Brain pericyte (primary cell): ENCODE measurements around the gene HS2ST1.
"Not testable (repeated sequence)": the region's sequence is repeated elsewhere in the genome, so short reads cannot be mapped to it uniquely, and the experiment has no call there.

ENCODE experiments used
- DNase-seq: peaks from one replicate; pipeline ENCODE4 v3.0.0-alpha.2; 2012; ENCODE audit warnings: low read depth, low spot score

The HS2ST1 gene

DNA sequence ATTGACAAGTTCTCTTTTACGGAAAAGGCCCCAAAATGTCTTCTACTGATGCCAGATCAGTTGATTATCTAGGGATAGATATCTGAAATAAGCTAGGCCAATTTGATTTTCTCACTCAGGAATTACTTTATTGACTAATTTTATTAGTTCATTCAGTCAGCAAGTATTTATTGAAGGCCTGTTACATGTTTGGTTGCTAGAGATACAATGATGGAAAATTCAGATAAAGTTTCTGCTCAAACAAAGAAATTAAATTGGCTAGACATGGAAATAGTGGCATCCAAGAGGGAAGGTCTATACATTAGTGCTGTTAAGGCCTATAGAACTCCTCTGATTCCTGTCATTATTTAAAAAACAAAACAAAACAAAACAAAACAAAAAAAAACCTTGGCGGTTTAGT is 56.5 kb downstream of the HS2ST1 start:
- DNase-seq: no peak

DNA sequence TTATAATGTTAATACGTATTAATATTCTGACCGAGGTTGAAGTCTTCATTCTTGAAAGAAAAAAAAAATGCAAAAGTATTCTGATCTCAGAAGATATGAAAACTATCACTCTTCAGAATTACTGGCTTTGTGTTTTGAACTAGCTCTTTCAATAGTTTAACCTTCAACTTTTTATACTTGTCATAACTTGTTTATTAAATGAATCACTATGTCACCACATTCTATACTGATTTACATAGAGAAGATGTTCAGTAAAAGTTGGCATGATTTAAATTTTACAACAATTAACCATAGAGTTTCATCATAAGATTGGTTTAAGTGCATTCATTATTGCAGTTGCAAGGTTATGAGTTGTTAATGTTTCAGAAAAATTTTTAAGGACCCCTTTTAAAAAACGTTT is 57.3 kb downstream of the HS2ST1 start:
- no peak for DNase-seq

- no peak for DNase-seq
Observed at GRCh38 chr1:86972262-86972661, 57.8 kb downstream of the HS2ST1 start.

DNA sequence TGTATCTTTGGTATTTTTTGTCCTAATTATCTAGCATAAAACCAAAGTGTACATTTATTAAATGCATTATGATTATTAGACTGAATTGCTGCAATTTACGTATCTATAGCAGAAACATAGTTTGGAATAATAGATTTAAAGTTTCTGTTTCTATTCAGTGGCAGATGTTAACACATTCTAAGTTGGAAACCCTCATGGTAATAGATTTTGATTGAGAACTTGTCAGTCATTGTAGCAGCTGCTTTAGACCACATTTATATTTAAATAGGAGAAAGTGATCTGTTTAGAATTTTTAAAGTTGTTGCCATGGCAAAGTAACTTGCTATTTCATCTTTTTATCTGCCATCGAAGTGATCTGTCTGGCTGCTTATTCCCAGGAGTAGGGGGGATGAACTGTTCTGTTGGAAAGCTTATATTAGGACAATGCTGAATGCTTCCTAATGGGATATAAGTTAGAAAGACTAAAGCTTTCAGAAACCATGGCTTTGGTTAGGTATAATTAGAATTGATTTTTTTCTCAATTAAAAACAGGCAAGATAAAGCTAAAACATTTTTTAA is 61.6 kb downstream of the HS2ST1 start:
- no peak for DNase-seq

GRCh38 chr1:86976664-86977063 is 62.2 kb downstream of the HS2ST1 start:
- DNase-seq: no peak

- DNase-seq: no peak
Observed at GRCh38 chr1:86981482-86982213, 67.2 kb downstream of the HS2ST1 start.

DNA sequence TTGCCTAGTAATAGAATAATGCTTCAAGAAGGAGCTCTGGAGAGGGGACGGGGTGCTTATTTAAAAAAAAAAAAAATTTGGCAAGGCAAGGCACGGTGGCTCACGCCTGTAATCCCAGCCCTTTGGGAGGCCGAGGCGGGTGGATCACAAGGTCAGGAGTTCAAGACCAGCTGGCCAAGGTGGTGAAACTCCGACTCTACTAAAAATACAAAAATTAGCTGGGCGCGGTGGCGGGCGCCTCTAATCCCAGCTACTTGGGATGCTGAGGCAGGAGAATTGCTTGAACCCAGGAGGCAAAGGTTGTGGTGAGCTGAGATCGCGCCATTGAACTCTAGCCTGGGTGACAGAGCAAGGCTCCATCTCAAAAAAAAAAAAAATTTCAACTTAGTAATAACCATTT is 69.2 kb downstream of the HS2ST1 start:
- not testable (repeated sequence) for DNase-seq

DNA sequence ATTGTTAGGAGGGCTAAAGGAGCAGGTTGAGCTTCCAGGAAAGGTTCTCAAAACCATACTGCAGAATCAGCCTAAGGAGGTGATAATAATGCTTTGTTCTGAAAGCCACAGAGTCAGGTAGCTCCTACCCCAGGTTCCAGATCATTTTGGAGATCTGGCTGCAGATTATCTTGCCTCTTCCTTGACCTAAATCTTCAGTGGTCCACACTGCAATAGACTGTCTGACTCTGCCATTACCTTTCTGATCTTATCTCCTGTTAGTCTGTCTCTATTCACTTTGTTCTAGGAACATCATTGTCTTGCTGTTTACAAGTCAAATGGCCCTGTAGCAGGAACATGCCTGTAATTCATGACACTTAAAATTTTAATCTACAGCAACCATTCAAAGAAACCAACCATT is 73.0 kb downstream of the HS2ST1 start:
- no peak for DNase-seq

DNA sequence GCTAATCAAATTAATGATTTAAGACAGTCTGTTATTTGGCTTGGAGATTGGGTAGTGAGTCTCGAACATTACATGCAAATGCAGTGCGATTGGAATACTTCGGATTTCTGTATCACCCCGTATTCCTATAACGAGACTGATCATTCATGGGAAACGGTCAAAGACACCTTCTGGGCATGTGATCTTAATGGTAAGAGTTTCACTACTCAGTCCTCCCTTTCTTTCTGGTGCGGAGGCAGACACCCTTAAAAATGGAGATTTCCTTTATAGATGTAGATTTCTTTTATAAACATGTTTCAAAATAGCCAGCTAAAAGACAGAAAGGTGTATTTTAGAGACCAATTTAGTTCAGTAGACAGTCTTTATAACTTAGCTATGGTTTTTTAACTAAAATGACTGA is 74.4 kb downstream of the HS2ST1 start:
- DNase-seq: no peak

GRCh38 chr1:86989690-86990089 is 75.3 kb downstream of the HS2ST1 start:
- DNase-seq: not testable (repeated sequence)

- no peak for DNase-seq
Observed at GRCh38 chr1:86990826-86991225, 76.4 kb downstream of the HS2ST1 start.

DNA sequence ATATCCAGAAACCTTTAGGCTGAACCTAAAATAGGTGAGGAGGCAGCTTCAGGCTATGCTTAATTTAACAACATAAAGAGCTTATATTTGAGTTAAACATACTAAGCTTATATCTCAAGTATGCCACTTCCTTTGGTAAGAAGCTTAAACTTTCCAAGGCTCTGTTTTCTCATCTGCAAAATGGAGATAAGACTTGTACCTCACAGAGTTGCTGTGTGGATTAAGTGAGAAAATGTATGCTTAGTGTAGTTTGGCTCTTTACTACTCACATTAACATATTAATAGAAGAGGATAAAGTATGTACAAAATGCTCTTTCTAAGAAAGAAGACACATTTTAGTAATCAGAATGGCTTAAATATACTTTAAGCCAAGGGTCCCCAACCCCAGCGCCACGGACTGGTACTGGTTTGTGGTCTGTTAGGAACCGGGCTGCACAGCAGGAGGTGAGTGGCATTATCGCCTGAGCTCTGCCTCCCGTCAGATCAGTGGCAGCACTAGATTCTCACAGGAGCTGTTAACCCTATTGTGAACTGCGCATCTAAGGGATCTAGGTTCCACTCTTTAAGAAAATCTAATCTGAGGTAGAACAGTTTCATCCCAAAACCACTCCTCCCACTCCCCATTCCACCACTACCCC is 77.2 kb downstream of the HS2ST1 start:
- DNase-seq: no peak

DNA sequence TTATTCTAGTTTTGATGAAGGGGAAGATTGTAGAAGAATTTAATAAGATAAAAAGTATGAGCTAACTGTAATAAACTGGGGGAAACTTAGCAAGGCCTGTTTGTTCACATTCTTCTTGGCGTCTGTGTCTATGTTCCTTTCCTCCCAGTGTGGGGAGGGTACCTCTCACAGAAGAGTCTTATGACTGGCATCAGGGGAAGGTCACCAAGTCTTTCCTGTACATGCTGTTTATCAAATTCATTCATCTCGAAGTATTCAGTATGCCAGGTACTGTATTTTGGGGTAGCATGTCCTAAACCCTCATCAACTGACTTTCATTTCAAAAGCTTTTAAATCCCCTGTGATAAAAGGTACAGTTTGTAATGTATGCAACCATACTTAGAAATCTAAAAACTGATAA is 78.4 kb downstream of the HS2ST1 start:
- DNase-seq: no peak

DNA sequence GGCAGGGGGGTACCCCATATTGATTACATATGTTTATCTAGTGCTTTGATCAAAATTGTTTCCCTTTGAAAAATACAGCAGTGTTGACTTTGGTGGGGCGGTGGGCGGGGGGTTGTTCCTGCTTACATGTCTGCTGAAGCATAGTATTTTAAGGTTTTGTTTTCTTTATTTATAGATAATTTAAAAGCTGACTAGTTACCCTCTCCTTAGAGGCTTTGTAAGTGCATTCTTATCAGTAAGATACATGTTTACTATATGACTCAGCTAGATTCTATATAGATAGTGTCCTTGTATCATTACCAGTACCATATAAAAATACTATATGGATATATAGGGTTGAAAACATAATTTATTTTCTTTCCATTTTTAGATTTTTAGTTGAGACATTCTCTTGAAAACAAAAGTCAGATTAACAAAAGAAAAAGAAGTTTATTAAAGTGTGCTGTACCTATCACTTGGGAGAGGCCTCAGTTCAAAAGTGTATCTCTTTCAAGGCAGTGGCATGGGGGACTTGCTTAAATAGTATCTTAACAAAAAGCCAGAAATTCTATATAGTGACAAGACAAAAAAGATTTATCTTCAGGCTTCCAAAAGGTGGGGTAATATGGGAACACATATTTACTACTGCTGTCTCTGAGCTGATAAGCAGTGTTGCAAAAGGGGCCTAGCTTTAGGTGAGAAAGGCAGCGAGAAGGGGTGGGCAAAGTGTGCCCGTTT is 79.0 kb downstream of the HS2ST1 start:
- no peak for DNase-seq

DNA sequence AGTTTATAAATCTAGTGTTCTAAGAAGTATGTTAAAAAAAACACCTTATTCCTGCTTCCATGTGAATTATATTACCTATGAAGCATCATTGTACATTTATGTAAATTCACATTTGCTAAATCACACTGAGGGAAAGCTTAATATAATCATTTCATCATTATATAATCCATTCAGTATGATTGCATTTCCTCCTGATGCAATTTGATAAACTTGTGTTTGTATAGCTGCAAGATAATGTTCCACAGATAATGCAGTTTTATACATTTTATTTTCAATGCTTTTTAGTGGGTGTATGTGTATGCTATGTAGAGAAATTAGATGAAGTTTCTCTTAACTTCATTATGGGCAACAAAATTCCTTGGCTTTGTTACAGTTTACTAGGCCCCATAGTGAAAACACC is 79.6 kb downstream of the HS2ST1 start:
- DNase-seq: no peak

GRCh38 chr1:86997538-86997937 is 83.1 kb downstream of the HS2ST1 start:
- DNase-seq: no peak

DNA sequence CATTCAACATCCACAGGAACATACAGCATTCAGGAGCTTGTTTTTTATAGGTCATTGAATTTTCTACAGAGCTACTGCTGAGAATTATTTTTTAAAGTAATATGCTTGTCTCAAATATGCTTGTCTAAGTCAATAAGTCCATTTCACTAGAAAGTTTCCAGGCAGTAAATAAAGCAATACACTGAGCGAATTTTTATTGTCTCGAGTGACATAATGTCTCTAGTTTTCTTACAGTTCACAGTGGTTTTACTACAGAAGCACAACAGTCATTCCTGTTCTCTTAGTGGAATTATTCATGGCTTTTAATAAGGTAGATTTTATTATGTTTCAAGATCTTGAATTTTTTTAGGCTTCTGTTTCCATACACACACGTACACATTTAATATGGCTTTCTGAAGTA is 83.8 kb downstream of the HS2ST1 start:
- no peak for DNase-seq

DNA sequence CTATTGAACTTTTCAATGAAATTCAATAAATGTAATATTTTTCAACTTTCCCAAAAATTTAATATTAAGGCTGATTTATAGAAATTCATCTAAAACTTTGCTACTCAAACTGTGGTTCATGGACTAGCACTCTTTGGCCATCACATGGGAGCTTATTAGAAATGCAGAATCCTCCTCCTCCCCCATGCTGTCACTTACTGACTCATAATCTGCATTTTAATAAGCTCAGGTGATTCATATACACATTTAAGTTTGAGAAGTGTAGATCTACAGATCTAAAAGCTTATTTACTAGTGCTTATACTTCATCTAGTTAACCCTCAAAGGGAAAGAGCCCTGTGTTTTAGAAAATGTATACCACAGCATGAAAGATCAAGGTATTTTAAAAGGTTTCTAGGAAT is 84.3 kb downstream of the HS2ST1 start:
- DNase-seq: no peak

- no peak for DNase-seq
Observed at GRCh38 chr1:87000460-87000859, 86.0 kb downstream of the HS2ST1 start.

GRCh38 chr1:87004857-87005256 is 90.4 kb downstream of the HS2ST1 start:
- no peak for DNase-seq

DNA sequence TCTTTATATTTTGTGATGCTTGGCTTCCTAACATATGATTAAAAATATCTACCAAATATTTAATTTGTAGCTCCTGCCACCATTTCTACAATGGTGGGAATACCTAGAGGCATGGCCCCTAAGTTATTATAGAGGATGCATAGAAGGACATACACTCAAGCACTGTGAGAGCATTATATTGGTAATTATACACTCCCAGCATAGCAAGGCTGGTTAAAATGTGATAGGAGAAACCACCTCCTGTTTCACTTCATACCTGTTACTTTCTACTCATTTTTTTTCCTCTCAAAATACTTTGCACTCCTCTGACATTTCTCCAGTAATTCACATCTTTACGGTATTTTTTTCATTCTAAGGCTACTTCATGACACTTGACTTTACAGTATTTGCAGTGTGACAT is 92.9 kb downstream of the HS2ST1 start:
- DNase-seq: no peak

DNA sequence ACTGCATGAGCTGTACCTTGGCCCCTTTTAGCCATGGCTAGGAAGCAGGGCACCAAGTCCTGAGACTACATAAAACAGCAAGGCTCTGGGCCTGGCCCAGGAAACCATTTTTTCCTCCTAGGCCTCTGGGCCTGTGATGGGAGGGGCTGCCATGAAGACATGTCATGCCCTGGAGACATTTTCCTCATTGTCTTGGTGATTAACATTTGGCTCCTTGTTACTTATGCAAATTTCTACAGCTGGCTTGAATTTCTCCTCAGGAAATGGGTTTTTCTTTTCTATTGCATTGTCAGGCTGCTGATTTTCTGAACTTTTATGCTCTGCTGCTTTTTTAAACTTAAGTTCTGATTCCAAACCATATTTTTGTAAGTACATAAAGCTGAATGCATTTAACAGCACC is 99.0 kb downstream of the HS2ST1 start:
- DNase-seq: not testable (repeated sequence)
